Astrocyte of the hippocampus (primary cell): ENCODE measurements around the gene MBNL2.

Source experiments
- DNase-seq: peaks from one replicate; pipeline ENCODE4 v3.0.0; 2011; ENCODE audit warnings: low read depth, low spot score

The MBNL2 gene

DNA sequence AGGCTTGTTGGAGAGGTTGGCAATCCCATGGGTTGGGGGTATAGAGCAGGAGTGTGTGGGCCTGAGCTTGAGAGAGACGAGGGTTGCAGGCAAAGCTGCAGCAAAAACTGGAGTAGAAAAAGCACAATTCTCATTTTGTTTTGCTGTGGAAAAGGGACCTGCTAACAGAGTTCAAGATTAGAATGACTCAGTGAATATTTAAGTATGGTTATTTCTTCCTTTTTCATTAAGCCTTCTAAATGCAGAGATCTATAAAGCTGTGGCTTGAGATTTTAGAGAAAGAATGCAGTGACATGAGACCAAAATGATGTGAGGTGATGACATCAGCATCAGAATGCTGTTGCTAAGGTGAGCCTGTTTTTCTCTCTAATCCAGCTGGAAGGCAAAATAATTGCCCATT, 10.8 kb upstream of the MBNL2 start:
- DNase-seq: peak; percentile 70

GRCh38 chr13:97212004-97212403, 10.1 kb upstream of the MBNL2 start:
- peak; percentile 31 for DNase-seq

- peak; percentile 52 for DNase-seq
These were observed 9.5 kb upstream of the MBNL2 start for GRCh38 chr13:97212601-97213040.

DNA sequence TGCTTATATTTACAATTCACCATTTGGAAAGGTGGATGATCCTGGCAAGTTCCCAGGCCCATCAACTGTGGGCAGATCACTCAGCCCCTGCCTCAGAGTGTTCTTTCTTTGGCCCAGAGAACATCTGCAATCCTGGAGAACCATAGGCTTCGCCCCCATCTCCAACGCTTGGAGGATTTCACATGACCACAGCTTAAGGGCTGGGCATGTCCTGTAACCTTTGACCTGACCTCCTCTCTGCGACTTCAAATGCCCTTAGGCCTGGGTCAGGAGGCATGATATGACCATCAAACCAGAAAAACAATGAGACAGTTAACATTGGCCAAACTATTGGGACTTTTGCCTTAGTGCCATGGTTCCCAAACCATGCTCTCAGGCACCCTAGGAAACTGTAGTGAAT, 7.2 kb upstream of the MBNL2 start:
- no peak for DNase-seq

DNA sequence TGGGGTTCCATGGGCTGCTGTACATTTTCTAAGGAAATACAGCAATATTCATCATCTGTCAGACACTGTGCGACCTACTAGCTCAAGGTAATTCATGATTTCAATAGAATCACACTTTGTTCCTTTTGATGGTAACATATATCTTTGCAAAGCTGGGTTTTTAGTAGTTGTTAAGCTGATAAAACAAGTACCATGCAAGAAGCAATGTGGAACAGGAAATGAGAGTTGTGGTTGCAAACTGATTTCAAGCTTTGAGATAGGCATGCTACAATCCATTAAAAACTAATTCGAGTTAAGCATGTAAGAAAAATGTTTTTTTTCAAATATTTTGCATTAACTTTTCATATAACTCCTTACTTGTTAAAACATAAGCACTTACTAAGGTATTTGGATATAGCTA, 6.8 kb upstream of the MBNL2 start:
- DNase-seq: no peak

GRCh38 chr13:97219226-97219625, 2.9 kb upstream of the MBNL2 start:
- no peak for DNase-seq

- no peak for DNase-seq
These were observed 1.8 kb upstream of the MBNL2 start for GRCh38 chr13:97220151-97220900.

GRCh38 chr13:97221046-97221445, 1.1 kb upstream of the MBNL2 start:
- DNase-seq: no peak

DNA sequence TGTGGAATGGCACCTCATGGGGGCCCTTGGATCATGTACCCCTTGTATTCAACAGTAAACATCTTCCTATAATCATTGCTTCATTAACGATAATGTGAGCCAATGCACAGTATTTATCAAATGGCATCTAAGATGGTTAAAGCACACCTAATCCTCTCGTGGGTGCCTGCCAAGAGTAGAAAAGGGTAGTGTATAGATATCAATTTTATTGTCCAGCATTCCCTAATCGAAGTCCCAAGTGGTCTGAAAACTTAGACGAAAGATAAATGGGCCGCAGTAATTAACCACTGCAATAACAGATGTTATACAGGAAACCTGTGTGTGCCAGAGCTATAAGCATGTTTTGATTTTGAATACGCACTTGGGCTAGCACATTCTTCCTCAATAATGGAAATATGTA, 667 bp upstream of the MBNL2 start:
- no peak for DNase-seq

DNA sequence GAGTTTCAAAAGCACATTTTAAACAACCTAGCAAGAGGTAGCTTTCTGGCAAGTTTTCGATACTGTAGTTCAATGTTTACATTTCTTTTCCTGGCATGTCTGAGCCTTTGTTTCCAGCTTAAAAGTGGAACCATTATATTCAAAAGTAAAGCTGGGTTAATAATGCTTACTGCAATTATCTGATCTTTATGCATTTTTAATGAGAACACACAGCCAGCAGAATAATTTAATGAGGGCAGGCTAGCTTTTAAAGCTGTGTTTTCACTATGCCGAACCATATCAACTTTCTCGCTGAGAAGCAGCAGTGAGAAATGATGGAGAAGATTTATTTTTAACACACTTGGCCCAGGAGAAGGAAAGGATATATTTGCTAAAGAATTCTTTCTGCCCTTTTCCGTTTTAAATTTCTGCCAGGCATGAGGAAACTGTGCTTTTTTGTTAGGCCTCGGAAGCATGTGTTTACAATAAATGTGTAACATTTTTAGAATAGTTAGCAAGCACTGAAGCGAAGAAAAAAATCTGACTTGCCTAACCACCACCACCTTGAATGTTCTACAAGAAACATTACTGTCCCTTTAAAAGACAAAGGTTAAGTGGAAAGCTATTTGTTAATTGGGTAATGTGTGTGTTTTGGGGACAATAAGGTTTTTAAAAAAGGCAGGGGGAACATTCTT, 1.0 kb downstream of the MBNL2 start:
- DNase-seq: no peak

DNA sequence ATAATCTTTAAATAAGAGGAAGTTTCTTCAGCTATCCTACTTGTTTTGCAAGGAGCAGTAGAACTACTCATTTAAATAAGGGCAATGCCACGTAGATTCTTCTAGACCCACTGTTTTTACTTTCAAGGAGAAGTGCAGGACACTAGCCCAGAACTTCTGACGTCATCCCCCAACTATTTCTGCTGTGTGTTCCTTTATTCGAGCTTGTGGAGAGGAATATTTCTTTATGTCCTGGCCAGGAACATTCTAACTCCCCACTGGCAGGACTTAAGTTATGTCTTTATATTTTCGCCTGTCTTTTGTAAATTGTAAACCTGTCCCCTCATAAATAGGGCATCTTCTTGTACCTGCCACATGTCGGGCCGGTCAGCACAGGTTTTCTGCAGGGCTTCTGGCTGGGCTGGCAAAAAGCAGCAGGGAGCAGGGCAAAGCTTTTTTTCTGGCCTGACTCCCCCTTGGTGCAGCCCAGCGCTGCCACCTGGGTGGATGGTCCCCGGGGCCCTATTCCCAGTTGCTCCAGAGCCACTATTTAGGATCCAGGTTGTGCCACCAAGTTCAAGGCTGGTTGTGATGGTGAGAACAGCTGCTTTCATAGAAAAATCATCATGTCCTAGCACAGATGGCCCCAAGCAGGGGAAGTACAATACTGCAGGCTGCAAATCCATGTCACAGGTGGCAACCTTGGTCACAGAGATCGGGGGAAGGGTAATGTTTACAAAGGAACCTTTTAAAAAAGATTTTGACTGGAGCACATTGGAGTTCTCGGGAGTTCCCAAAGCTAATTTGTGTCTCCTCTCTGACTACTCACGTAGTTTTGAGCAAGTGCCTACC, 1.8 kb downstream of the MBNL2 start:
- DNase-seq: peak; percentile 95

- peak; percentile 79 for DNase-seq
These were observed 2.6 kb downstream of the MBNL2 start for GRCh38 chr13:97224544-97225300.

GRCh38 chr13:97225533-97225932, 3.4 kb downstream of the MBNL2 start:
- DNase-seq: no peak

- no peak for DNase-seq
These were observed 3.9 kb downstream of the MBNL2 start for GRCh38 chr13:97226013-97226412.

GRCh38 chr13:97226788-97227627, 4.9 kb downstream of the MBNL2 start:
- DNase-seq: peak; percentile 45

DNA sequence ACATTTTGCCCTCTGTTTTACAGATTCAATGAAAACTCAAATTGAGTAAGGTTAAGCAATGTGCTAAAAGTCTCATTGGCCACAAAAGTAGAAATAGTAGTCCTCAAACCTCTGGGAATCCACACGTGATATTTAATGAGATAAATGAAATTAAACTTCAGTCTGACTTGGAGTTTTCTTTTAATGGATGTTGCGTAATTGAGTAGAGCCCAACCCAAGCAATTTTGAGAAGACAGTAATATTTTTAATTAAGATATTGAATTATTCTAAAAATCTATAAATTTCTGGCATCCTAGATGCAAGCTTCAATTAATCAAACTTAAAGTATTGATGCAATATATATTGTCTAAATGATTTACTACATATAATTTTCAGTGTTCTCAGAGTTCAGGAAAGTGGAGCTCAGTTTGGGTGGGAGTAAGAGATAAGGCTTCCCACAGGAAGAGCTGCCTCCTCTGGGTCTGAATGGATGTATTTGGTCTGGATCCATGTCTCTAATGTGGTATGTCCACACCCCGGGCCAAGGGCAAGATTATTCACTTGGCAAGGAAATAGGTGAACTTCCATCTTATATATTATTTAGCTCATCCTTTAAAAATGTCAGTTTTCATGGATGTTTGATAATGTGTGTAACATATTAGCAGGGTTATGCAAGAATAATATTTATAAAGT, 6.9 kb downstream of the MBNL2 start:
- no peak for DNase-seq

- no peak for DNase-seq
These were observed 7.6 kb downstream of the MBNL2 start for GRCh38 chr13:97229699-97230098.

DNA sequence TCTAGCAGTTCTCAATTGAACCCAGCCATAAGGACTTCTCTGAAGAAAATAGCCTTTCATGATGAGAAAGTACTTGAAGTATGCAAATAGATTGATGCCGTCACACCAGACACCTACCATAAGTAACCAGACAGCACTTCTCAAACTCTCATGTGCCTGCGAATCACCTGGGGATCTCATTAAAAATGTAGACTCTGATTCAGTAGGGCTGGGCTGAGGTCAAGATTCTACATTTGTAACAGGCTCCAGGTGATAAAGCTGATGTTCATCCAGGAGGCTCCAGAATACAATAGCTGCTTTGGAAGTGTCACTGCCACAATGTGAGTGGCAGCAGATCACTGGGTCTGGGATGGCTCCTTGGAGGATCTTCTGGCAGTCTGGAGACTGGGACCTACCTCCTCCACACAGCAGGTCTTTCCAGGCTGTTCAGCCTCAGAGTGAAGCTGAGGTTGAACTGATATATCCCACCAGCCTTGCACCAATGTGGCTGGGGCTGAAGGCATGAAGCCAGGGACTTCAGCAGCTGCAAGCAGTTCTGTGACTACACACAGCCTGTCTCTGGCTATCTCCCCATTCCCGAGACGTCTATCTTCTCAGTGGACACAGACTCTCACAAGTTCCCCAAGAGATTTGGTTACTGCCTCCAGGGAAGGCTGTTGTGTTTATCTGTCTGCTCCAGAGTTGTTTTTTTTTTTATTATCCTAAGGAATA, 9.1 kb downstream of the MBNL2 start:
- DNase-seq: no peak

DNA sequence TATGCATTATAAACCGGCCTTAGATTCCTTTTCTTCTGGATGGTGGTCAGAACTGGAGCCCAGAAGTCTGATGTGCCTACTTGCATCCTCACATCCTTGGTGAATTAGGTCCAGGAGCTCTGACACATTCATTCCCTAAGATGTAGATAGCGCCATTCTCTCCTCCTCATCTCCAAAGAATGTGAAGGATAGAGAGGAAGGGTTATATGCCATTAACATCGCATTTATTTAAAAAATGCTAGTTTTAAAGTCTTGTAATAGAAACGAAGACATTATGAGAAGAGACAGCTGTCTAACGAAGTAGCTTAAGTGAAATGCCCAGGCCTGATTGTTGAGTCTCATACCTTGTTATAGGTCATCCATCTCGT, 9.7 kb downstream of the MBNL2 start:
- DNase-seq: no peak

DNA sequence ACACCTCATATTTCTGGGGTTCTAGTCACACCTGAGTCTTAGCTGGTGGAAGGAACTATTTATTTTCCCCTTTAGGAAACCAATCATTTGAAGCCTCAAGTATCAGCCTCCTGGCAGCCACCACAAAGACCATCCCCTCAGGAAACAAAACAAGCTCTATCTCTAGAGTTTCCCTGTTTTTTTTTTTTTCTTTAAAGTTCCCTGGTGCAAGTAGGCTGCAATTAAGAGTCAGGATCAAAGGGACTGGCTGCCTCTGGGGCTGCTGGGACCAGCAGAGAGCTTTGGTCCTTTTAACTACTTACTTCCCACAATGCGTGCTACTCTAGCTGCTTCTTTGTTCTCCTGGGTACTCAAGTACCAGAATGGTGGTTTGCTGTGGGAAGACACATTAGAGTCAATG, 11.4 kb downstream of the MBNL2 start:
- DNase-seq: no peak
